ENCODE data around the gene AGBL4. TPM values are rescaled to one million over a fixed set of nuclear protein-coding genes. Genes with fewer than 3 reads are reported as not detected.

The AGBL4 gene
- total RNA-seq, 6 experiments from 2014 or later: 0.06 to 1.8 (median 0.93) TPM

DNA sequence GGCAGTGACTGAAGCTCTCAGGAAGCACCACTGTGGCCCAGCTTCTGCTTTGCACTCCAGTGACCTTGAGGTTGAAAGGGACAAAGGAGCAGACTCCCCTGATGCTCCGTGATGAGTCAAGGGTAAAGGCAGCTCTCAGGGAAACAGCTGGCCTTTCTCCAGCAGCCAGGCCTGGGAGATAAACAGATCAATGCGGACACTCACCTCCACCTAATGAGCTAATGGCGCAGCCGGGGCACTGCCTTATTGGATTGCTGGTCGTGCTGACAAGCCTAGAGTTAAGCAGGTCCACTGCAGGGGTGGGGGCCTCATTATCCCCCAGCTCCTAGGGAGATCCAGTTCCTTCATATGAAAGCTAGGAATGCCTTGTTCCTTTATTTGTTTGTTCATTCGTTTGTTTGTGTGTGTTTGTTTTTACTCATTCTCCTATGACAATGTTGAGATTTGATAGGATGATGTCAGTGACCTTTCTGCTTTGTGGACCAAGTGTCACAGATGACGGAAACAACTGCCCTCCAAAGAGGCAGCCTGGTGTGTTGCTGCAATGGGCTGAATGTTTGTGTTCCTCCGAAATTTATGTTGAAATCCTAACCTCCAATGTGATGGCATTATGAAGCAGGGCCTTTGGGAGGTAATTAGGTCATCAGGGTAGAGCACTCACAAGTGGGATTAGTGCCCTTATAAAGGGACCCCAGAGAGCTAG, 1105.7 kb downstream of the AGBL4 start:
- ATAC-seq (peak; percentile 86 to 90 (median 88)), DNase-seq (peak; percentile 73 to 89 (median 88))
- no peak overlapping the region for H3K4me3 ChIP-seq
- peak overlapping the region; percentile 48 to 83 (median 49) for H3K27ac ChIP-seq
- no peak for TF ChIP-seq POLR2A (IDR thresholded peaks at IDR 0.05)
- TF ChIP-seq CTCF (IDR thresholded peaks at IDR 0.05): no peak
- H3K27me3 ChIP-seq: no peaks in the 10 kb centered on the region
- intact Hi-C loops (cut with DNase I): no loop called here
- 30% methylated on average over 6 of the region's 8 CpGs for WGBS (ENCODE audit: insufficient coverage, low coverage, low lambda C conversion rate, missing lambda C conversion rate)
- no peaks in the 10 kb centered on the region for H3K4me1 ChIP-seq
- no peaks in the 10 kb centered on the region for H3K9me3 ChIP-seq
- no peaks in the 10 kb centered on the region for H3K36me3 ChIP-seq

DNA sequence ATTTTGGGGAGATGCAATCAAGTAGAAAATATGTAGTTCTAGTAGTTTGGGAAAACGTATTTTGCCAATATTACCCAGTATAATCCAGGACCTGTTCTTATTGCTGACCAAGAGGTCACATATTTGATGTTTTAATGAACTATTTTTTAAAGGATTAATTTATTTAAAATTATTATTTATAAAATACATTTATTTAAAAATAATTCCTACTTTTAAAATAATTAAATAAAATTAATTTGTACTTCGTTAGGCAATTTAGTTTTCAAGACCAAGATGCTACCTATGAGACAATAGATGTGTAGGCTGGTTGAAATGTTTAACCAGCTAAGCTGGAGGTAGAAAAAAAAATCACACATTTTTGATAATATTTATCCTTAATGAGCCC, 1106.7 kb downstream of the AGBL4 start:
- no peaks in the 10 kb centered on the region for H3K4me1 ChIP-seq

DNA sequence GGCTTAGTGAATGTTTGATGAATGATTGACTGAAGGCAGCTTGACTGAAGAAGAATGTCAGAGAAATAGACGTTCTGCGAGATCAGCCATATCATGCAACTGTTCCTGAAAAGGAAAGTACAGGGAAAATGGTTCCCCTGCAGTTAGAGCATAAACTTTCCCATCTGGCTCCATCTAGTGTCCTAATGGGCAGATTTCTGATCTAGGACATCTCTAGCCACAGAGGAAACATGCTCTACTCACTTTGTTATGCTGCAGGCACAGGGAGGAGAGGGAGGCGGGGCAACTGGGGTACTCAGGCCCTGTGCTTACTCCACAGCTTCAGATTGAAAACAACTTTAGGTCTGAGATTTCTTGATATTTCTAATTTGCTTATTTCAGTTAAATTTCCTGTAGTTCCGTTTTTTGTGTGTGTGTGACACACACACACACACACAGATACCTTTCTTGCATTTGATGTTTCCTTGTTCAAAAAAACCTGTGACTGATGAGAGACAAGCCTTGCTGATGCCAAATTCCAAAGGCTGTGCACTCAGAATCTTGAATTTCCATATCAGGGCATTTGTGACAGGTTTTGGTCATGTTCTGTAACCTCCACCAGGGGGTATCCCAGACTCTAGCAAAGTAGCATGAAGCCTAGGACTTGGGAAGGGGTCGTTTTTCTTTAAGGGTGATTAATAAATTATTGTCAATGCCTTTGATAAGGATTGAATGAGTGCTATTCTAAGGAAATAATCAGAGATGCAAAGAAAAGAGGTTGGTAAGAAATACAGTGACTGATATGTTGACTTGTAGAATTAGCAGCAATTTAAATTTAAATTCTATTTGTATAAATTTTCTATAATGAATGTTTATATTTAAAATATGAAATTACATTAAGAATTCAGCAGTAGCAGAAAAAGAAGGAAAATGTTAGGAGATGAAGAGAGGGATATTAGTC, 1107.4 kb downstream of the AGBL4 start:
- ATAC-seq (peak; percentile 39 to 47 (median 43)), DNase-seq (no peak)
- TF ChIP-seq CTCF (IDR thresholded peaks at IDR 0.05) (peak; percentile 30 to 49 (median 44)), POLR2A (IDR thresholded peaks at IDR 0.05) (no peak)
- Histone ChIP-seq H3K4me1 (no peaks in the 10 kb centered on the region), H3K27ac (no peak overlapping the region), H3K9me3 (no peaks in the 10 kb centered on the region), H3K27me3 (no peaks in the 10 kb centered on the region), H3K4me3 (no peak overlapping the region), H3K36me3 (no peaks in the 10 kb centered on the region)
- intact Hi-C loops (cut with DNase I): no loop called here
- WGBS (ENCODE audit: insufficient coverage, low coverage, low lambda C conversion rate, missing lambda C conversion rate): 18% methylated on average over 5 of the region's 5 CpGs

More for the DNA sequence above, 1106.7 kb downstream of the AGBL4 start:
- intact Hi-C loops (cut with DNase I): no loop called here
- Histone ChIP-seq H3K27ac (peak overlapping the region in 1 of 3 donors; percentile 83), H3K4me3 (no peak overlapping the region), H3K9me3 (no peaks in the 10 kb centered on the region), H3K36me3 (no peaks in the 10 kb centered on the region), H3K27me3 (no peaks in the 10 kb centered on the region)
- TF ChIP-seq CTCF (IDR thresholded peaks at IDR 0.05): no peak
- WGBS (ENCODE audit: insufficient coverage, low coverage, low lambda C conversion rate, missing lambda C conversion rate): 76% methylated on average over 2 of the region's 2 CpGs
- no peak for DNase-seq
- no peak for ATAC-seq

DNA sequence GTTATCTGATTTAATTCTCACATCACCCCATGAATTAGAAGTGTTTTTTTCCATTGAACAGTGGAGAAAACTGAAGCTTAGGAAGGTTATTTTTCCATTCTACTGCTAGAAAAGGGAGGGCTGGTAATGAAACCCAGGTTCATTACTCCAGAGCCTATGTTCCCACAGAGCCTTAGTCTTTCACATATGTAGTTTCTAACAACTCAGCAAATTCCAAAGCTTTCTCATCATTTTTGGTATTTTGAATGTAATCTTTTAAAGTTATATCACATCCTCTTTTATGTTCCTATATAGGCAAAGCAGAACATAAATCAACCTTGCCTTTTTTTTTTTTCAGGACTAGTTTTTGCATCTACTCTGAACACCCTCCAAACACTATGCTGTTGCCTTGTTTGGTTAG, 1115.1 kb downstream of the AGBL4 start:
- Histone ChIP-seq H3K36me3 (no peaks in the 10 kb centered on the region), H3K4me1 (no peaks in the 10 kb centered on the region), H3K4me3 (no peak overlapping the region), H3K27ac (no peak overlapping the region), H3K9me3 (no peaks in the 10 kb centered on the region), H3K27me3 (no peaks in the 10 kb centered on the region)
- no peak for ATAC-seq
- DNase-seq: no peak
- intact Hi-C loops (cut with DNase I): no loop called here
- no peak for TF ChIP-seq POLR2A (IDR thresholded peaks at IDR 0.05)
- no peak for TF ChIP-seq CTCF (IDR thresholded peaks at IDR 0.05)
